Loucy (cell line): Measurements from ENCODE around the gene ZSWIM1.

Source experiments
- EZH2phosphoT487 ChIP-seq: fragments of 200-600 bp; IDR thresholded peaks from 2 replicates; pipeline ENCODE4 v1.6.1; 2018; ENCODE audit warnings: antibody characterized with exemption, mild to moderate bottlenecking, moderate library complexity, borderline replicate concordance
- TF ChIP-seq, protein P1 (sequence below): fragments of 200-600 bp; sonication (generic); conservative IDR thresholded peaks from 2 replicates; pipeline ENCODE4 v1.5.1; 2014; ENCODE audit warnings: mild to moderate bottlenecking, antibody characterized with exemption, low read length

DNA sequence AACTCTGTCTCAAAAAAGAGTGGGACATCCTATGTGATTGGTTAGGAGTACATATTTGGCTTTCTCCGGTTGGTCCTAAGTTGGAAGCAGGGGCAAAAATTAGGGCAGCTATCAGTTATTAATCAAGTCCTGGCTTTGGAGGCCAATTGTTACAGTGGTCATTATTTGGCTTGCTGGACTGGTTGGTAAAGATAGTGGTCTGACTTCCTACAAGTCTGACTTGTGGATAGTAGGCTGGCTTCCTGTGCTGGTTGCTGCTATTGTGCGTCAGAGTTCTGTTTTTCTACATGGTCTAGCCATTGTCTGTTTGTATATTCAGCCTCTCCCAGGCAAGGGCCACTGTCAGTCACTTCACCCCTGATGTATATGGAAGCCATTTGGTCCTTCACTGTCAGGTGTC, 30.8 kb upstream of the ZSWIM1 start:
- TF ChIP-seq, protein P1, sequence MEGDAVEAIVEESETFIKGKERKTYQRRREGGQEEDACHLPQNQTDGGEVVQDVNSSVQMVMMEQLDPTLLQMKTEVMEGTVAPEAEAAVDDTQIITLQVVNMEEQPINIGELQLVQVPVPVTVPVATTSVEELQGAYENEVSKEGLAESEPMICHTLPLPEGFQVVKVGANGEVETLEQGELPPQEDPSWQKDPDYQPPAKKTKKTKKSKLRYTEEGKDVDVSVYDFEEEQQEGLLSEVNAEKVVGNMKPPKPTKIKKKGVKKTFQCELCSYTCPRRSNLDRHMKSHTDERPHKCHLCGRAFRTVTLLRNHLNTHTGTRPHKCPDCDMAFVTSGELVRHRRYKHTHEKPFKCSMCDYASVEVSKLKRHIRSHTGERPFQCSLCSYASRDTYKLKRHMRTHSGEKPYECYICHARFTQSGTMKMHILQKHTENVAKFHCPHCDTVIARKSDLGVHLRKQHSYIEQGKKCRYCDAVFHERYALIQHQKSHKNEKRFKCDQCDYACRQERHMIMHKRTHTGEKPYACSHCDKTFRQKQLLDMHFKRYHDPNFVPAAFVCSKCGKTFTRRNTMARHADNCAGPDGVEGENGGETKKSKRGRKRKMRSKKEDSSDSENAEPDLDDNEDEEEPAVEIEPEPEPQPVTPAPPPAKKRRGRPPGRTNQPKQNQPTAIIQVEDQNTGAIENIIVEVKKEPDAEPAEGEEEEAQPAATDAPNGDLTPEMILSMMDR, result no peak
- no peak for TF ChIP-seq EZH2phosphoT487
